ENCODE data around the gene LRRC14B. TPM values are rescaled to one million over a fixed set of nuclear protein-coding genes. Genes with fewer than 3 reads are reported as not detected.

Gene LRRC14B
- total RNA-seq, 1 experiment from 2014 or later = not detected

- CTCF ChIA-PET = no interaction called here
- no peaks in the 10 kb centered on the region for H3F3A ChIP-seq (ENCODE audit: low read length, unreplicated experiment)
- H3K27me3 ChIP-seq (ENCODE audit: low read length) = no peaks in the 10 kb centered on the region
- H3K79me2 ChIP-seq (ENCODE audit: low read length) = peaks cover 38% of the 10 kb centered on the region
- POLR2A ChIA-PET (ENCODE audit: unreplicated experiment) = no interaction called here
- H3K4me1 ChIP-seq (ENCODE audit: insufficient read depth, low read length) = peaks cover 25% of the 10 kb centered on the region
- H3K4me3 ChIP-seq (ENCODE audit: low read length) = no peak overlapping the region
- ATAC-seq (no peak), DNase-seq (no peak)
- H3K9me3 ChIP-seq (ENCODE audit: low read length) = no peaks in the 10 kb centered on the region
- no peak overlapping the region for H3K27ac ChIP-seq (ENCODE audit: low read length)
- no peak overlapping the region for H3K4me2 ChIP-seq (ENCODE audit: low read length)
- peaks cover 14% of the 10 kb centered on the region; the same call in 1 of the 2 replicates for H3K36me3 ChIP-seq (ENCODE audit: low read depth, low read length)
- peaks cover 4% of the 10 kb centered on the region; the same call in 1 of the 2 replicates for H4K20me1 ChIP-seq (ENCODE audit: low read length)
- no peak overlapping the region for H2AFZ ChIP-seq (ENCODE audit: low read length)
- intact Hi-C loops (cut with micrococcal nuclease) = no loop called here
- H3K9me2 ChIP-seq (replicated peaks; ENCODE audit: low read length) = no peaks in the 10 kb centered on the region
- BruUV-seq (replicated peaks) = no TSS peak
- H3K9ac ChIP-seq (ENCODE audit: low read length) = no peak overlapping the region
- TF ChIP-seq EZH2phosphoT487 (IDR thresholded peaks at IDR 0.05; ENCODE audit: borderline replicate concordance, low read length) = no peak
- no peak for TF ChIP-seq CTCF (conservative IDR thresholded peaks at IDR 0.05; ENCODE audit: low read depth, low read length)
- no peak for TF ChIP-seq EZH2 (IDR thresholded peaks at IDR 0.05; ENCODE audit: low read length, unreplicated experiment)
Observed at GRCh38 chr5:204462-204861, 13.2 kb downstream of the LRRC14B start.

- Histone ChIP-seq H3F3A (ENCODE audit: low read length, unreplicated experiment) (no peaks in the 10 kb centered on the region), H3K4me1 (ENCODE audit: insufficient read depth, low read length) (peaks cover 25% of the 10 kb centered on the region), H3K36me3 (ENCODE audit: low read depth, low read length) (peaks cover 14% of the 10 kb centered on the region; the same call in 1 of the 2 replicates), H4K20me1 (ENCODE audit: low read length) (peaks cover 4% of the 10 kb centered on the region; the same call in 1 of the 2 replicates), H3K9ac (ENCODE audit: low read length) (no peak overlapping the region), H3K27ac (ENCODE audit: low read length) (no peak overlapping the region), H3K4me2 (ENCODE audit: low read length) (no peak overlapping the region), H3K9me2 (replicated peaks; ENCODE audit: low read length) (no peaks in the 10 kb centered on the region), H2AFZ (ENCODE audit: low read length) (no peak overlapping the region), H3K4me3 (ENCODE audit: low read length) (no peak overlapping the region), H3K79me2 (ENCODE audit: low read length) (peaks cover 45% of the 10 kb centered on the region), H3K27me3 (ENCODE audit: low read length) (no peaks in the 10 kb centered on the region), H3K9me3 (ENCODE audit: low read length) (no peaks in the 10 kb centered on the region)
- ChIA-PET POLR2A (ENCODE audit: unreplicated experiment) (no interaction called here), CTCF (no interaction called here)
- intact Hi-C loops (cut with micrococcal nuclease) = no loop called here
- no peak for ATAC-seq
- DNase-seq = no peak
- TSS peak; percentile 32 for BruUV-seq (replicated peaks)
- TF ChIP-seq CTCF (conservative IDR thresholded peaks at IDR 0.05; ENCODE audit: low read depth, low read length) (no peak), EZH2phosphoT487 (IDR thresholded peaks at IDR 0.05; ENCODE audit: borderline replicate concordance, low read length) (no peak), EZH2 (IDR thresholded peaks at IDR 0.05; ENCODE audit: low read length, unreplicated experiment) (no peak)
Observed at GRCh38 chr5:204966-205670, 13.8 kb downstream of the LRRC14B start.

- no peaks in the 10 kb centered on the region for H3K27me3 ChIP-seq (ENCODE audit: low read length)
- H3K4me2 ChIP-seq (ENCODE audit: low read length) = no peak overlapping the region
- H3F3A ChIP-seq (ENCODE audit: low read length, unreplicated experiment) = no peaks in the 10 kb centered on the region
- H3K9me2 ChIP-seq (replicated peaks; ENCODE audit: low read length) = no peaks in the 10 kb centered on the region
- intact Hi-C loops (cut with micrococcal nuclease) = no loop called here
- no peaks in the 10 kb centered on the region for H3K9me3 ChIP-seq (ENCODE audit: low read length)
- no peak overlapping the region for H2AFZ ChIP-seq (ENCODE audit: low read length)
- H4K20me1 ChIP-seq (ENCODE audit: low read length) = peaks cover 4% of the 10 kb centered on the region; the same call in 1 of the 2 replicates
- TF ChIP-seq CTCF (conservative IDR thresholded peaks at IDR 0.05; ENCODE audit: low read depth, low read length) = no peak
- TF ChIP-seq EZH2phosphoT487 (IDR thresholded peaks at IDR 0.05; ENCODE audit: borderline replicate concordance, low read length) = no peak
- ATAC-seq (peak; percentile 76), DNase-seq (no peak)
- no TSS peak for BruUV-seq (replicated peaks)
- ChIA-PET CTCF (no interaction called here), POLR2A (ENCODE audit: unreplicated experiment) (no interaction called here)
- peak overlapping the region; percentile 58; the same call in 1 of the 2 replicates for H3K9ac ChIP-seq (ENCODE audit: low read length)
- H3K27ac ChIP-seq (ENCODE audit: low read length) = peak overlapping the region; percentile 83
- H3K4me1 ChIP-seq (ENCODE audit: insufficient read depth, low read length) = peaks cover 25% of the 10 kb centered on the region
- peaks cover 14% of the 10 kb centered on the region; the same call in 1 of the 2 replicates for H3K36me3 ChIP-seq (ENCODE audit: low read depth, low read length)
- H3K79me2 ChIP-seq (ENCODE audit: low read length) = peaks cover 48% of the 10 kb centered on the region
- no peak overlapping the region for H3K4me3 ChIP-seq (ENCODE audit: low read length)
Observed at GRCh38 chr5:206406-206805, 15.1 kb downstream of the LRRC14B start.

Data from PC-3 (cell line).